HG03565 (cell line): ENCODE data around the gene SLC20A1.
"Not testable (repeated sequence)": the region's sequence is repeated elsewhere in the genome, so short reads cannot be mapped to it uniquely, and the experiment has no call there.

Experiments
- ATAC-seq: cut with Tn5 transposase; IDR thresholded peaks from one replicate; pipeline ENCODE4 v1.9.1; 2021; ENCODE audit warnings: mild to moderate bottlenecking, moderate library complexity; ENCODE audit not compliant: unreplicated experiment

SLC20A1 gene

DNA sequence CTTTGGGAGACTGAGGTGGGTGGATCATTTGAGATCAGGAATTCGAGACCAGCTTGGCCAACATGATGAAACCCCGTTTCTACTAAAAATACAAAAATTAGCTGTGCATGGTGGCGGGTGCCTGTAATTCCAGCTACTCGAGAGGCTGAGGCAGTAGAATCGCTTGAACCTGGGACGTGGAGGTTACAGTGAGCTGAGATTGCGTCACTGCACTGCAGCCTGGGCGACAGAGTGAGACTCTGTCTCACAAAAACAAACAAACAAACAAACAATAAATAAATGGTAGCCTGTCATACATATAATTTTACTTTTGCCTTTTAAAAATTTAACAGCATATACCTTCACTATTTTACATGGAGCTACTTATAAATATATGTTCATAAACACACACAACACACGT, 61.2 kb downstream of the SLC20A1 start:
- ATAC-seq: not testable (repeated sequence)

DNA sequence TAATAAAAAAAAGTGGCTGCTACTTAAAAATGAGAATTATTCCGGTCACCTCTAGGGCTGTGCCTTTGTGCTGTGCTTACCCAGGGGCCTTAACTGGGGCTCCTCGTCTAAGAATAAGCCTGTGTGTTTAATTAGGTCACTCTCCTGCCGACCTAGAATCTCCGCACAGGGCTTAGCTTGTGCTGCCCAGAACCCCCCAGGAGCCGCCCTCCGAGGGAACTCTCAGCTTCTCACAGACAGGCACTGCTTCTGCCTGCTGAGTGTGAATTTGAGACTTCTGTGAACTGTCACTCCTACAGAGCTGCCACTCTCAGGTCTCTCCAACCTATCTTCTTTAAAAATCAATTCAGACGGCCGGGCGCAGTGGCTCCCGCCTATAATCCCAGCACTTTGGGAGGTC, 63.2 kb downstream of the SLC20A1 start:
- ATAC-seq: no peak

DNA sequence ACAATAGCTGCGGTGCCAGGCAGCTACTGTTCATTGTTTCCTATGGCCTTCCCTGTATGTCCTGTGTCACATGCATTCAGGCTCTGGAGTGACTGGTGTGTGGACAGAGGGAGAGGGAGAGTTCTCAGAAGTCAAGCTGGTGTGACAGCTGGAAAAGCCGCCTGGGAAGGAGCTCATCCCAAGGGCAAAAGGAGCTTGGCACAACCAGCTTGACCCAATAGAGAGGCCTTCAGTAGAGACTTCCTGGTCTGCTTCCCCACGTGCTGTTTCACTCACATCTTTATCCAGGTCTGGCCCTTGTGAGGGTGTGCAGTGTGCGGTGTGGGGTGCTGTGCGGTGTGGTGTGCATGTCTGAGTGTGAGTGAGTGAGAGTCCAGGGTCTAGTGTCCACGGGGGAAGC, 64.0 kb downstream of the SLC20A1 start:
- no peak for ATAC-seq

DNA sequence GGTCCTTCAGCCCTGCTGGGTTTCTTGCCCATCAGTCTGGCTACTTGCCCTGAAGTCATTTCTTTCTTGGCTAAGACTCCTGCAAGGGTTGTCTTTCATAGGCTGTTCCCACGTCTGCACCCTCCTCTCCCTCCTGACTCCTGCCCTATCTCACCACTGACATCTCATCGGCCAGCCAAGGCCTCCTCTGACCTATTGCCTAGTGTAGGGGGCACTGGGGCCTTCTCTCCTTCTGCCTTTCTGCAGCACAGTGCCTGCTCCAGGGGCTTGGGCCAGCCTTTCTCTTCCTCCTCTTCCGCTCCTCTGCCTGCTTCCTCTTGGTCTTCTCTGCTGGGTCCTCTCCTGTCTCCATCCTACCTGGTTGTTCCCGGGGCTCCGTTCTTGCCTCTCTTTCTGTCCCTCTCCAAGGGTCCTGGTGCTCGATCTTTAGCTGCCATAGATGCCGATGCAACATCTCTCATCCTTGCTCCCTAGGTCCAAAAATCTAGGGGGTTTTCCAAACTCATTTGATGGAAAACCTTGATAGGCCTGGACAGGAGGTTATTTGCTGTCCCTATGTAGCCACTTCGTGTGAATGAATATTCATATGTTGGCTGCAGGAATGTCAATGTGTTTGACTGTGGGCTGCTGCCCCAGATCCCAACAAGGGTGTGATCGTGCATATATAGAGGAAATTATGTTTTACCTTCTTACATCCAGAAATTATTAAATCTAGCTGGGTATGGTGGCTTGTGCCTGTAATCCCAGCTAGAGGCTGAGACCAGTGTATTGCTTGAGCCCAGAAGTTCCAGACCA, 65.4 kb downstream of the SLC20A1 start:
- ATAC-seq: no peak

DNA sequence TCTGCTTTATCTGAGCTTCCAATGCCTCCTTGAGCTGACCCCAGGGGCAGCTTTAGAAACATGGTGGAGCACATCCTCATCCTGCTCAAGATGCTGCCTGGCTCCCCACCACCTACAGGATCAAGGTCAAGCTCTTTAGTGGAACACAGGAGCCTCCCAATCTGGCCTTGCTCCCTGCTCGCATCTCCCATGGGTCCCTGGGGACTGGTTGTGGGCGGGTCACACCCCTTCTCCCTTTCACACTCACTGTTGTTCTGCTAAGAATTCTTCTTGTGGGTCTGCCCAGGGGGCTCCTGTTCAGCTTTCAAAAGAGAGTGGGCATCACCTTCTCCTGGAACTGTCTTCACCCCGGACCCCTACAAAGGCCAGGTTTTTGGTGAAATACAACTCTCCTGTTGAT, 66.7 kb downstream of the SLC20A1 start:
- ATAC-seq: no peak

DNA sequence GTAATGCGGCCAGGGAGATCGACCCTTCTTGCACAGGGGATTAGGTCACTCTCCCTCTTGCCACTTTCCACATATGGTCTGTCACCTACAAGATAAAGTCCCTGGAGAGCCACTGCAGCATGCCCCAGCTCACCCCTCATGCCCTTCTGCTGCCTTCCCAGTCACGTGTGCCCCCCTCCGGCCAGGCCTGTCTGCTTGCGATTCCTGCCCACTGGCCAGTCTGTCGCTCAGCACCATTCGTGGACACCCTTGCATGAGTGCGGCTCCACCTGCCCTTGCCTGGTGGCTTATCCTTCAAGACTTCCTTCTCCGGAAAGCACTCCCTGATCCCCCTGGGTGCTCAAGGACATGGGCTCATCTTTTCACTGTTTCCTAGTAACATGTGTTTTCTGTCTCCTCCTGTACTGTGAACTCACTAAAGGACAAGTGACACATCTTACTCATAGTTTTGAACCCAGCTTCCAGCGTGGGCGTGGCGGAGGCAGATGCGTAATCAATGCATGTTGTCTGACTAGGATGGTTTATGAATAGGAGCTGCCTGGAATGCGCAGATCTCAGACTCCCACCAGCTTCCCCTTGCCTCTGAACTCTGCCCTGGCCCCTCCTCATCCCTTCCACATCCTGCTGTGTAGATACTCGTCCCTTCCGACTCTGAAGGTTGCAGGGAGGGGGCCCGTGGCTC, 67.3 kb downstream of the SLC20A1 start:
- ATAC-seq: no peak
